Keratinocyte (primary cell): ENCODE results near the gene PYGM. TPM values are rescaled to one million over a fixed set of nuclear protein-coding genes. Genes with fewer than 3 reads are reported as not detected.

ENCODE experiments used
- DNase-seq: peaks from one replicate; pipeline ENCODE4 v3.0.0-alpha.2; 2011; ENCODE audit warnings: low read depth, missing footprints, low spot score
- FAIRE-seq: peaks from 2 replicates; lab custom pipeline; 2011; peaks lifted over from hg19 to GRCh38; lab: Jason Lieb, UNC
- H2AFZ ChIP-seq: 2 replicates; pipeline ENCODE4 v1.6.0; 2012; ENCODE audit warnings: low read length, control low read depth, inconsistent platforms; ENCODE audit not compliant: control insufficient read depth
- H3K27ac ChIP-seq: 2 replicates; pipeline ENCODE4 v1.5.1; 2011; ENCODE audit warnings: low read length; ENCODE audit not compliant: control insufficient read depth, insufficient read depth
- H3K27me3 ChIP-seq: 3 replicates; pipeline ENCODE4 v1.6.0; 2011; ENCODE audit warnings: low read length; ENCODE audit not compliant: control insufficient read depth, insufficient read depth; ENCODE audit errors: extremely low read depth
- H3K36me3 ChIP-seq, 2 experiments: 2 replicates in 1 of 2; 3 replicates in 1 of 2; pipeline ENCODE4 v1.5.1; 2011; ENCODE audit warnings: low read length in 2 of 2, mild to moderate bottlenecking in 1 of 2; ENCODE audit not compliant: control insufficient read depth in 2 of 2, insufficient read depth in 2 of 2; ENCODE audit errors: extremely low read depth in 1 of 2
- H3K4me1 ChIP-seq: 3 replicates; pipeline ENCODE4 v1.5.1; 2011; ENCODE audit warnings: low read length; ENCODE audit not compliant: control insufficient read depth, insufficient read depth; ENCODE audit errors: extremely low read depth
- H3K4me2 ChIP-seq: 3 replicates; pipeline ENCODE4 v1.6.0; 2011; ENCODE audit warnings: low read depth, low read length; ENCODE audit not compliant: control insufficient read depth, insufficient read depth; ENCODE audit errors: extremely low read depth
- H3K4me3 ChIP-seq, 3 experiments: fragments of 200-600 bp in 1 of 3; sonication (generic) in 1 of 3; 2 replicates in 2 of 3; 3 replicates in 1 of 3; pipeline ENCODE4 v1.5.1; 2011 to 2016; ENCODE audit warnings: low read length in 3 of 3, mild to moderate bottlenecking in 3 of 3, control low read depth in 2 of 3, inconsistent platforms in 1 of 3, low read depth in 1 of 3, mixed read lengths in 1 of 3, mixed run types in 1 of 3, moderate library complexity in 1 of 3; ENCODE audit not compliant: control insufficient read depth in 2 of 3, insufficient read depth in 2 of 3; ENCODE audit errors: extremely low read depth in 1 of 3
- H3K79me2 ChIP-seq: 2 replicates; pipeline ENCODE4 v1.6.0; 2012; ENCODE audit warnings: low read length; ENCODE audit not compliant: control insufficient read depth, insufficient read depth
- H3K9ac ChIP-seq: 3 replicates; pipeline ENCODE4 v1.6.0; 2011; ENCODE audit warnings: low read length; ENCODE audit not compliant: control insufficient read depth, insufficient read depth; ENCODE audit errors: extremely low read depth
- H3K9me1 ChIP-seq: 3 replicates; pipeline ENCODE4 v1.6.0; 2011; ENCODE audit warnings: low read length; ENCODE audit not compliant: control insufficient read depth, insufficient read depth; ENCODE audit errors: extremely low read depth
- H3K9me3 ChIP-seq: 2 replicates; pipeline ENCODE4 v1.5.1; 2012; ENCODE audit warnings: low read depth, low read length; ENCODE audit not compliant: control insufficient read depth
- H4K20me1 ChIP-seq: 3 replicates; pipeline ENCODE4 v1.6.0; 2011; ENCODE audit warnings: low read length; ENCODE audit not compliant: control insufficient read depth, insufficient read depth; ENCODE audit errors: extremely low read depth
- EZH2 ChIP-seq: IDR thresholded peaks from one replicate; pipeline ENCODE4 v1.6.1; 2012; ENCODE audit warnings: inconsistent platforms, mild to moderate bottlenecking, low read length, moderate library complexity
- dilution Hi-C: fragments of 300-500 bp; cut with MboI; formaldehyde crosslinking; loops from one replicate; pipeline ENCODE4 v1.7.0; 2020; ENCODE audit warnings: low sequenced_read_pairs; ENCODE audit not compliant: extremely low pct_ligation_motif_present
- polyA plus RNA-seq, 5 experiments: library from polyadenylated mRNA; depleted of rRNA in 3 of 5; stranded (reverse) in 3 of 5; stranded (forward) in 1 of 5; unstranded in 1 of 5; fragments of >200 nt; gene quantifications; 1 replicate in 1 of 5; 2 replicates in 3 of 5; 3 replicates in 1 of 5; pipeline versions ENCODE4 v1.2.1 to v1.2.3, GENCODE V29; 2011 to 2012; ENCODE audit warnings: missing spikeins in 2 of 5, low read depth in 1 of 5, low replicate concordance in 1 of 5
- TF ChIP-seq, protein P1 (sequence below), 3 experiments: IDR thresholded peaks in 1 of 3; conservative IDR thresholded peaks in 1 of 3; optimal IDR thresholded peaks in 1 of 3; 2 replicates in 2 of 3; 3 replicates in 1 of 3; pipeline versions ENCODE3 to v1.5.1; 2011; ENCODE audit warnings: low read length in 3 of 3, mild to moderate bottlenecking in 3 of 3, moderate library complexity in 2 of 3, control low read depth in 1 of 3, inconsistent platforms in 1 of 3; ENCODE audit not compliant: insufficient read depth in 2 of 3; ENCODE audit errors: extremely low read depth in 1 of 3

The PYGM gene
- polyA plus RNA-seq, 1 donor (not counting 4 experiments of a cell fraction or from before 2014, with no cell fraction given): 0.05 TPM

DNA sequence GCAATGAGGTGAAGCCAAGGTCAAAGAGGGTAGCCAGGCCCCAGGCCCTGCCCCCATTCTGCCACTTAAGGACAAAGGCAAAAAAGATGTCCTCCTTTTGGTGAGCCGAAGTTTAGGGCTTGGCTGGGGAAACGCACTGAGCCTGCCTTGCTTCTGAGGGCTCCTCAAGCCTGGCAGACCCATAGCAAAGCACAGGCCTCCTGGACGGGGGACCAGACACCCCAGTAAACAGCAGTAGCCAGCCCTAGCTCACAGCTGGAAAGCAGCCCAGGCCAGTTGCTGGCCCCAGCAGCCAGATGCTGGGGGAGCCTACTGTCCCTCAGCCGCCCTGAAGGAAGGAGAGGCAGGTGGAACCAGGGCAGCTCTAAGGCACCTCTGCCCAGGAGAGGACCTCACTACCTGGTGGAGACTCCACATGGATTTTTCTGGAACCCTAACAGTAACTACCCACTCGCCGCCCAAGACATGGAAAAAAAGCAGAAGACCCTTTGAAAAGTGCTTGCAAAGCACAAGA lies 3.8 kb upstream of the PYGM start:
- peaks cover 34 to 57% of the 10 kb centered on the region in 2 experiments for H3K36me3 ChIP-seq
- TF ChIP-seq, protein P1, sequence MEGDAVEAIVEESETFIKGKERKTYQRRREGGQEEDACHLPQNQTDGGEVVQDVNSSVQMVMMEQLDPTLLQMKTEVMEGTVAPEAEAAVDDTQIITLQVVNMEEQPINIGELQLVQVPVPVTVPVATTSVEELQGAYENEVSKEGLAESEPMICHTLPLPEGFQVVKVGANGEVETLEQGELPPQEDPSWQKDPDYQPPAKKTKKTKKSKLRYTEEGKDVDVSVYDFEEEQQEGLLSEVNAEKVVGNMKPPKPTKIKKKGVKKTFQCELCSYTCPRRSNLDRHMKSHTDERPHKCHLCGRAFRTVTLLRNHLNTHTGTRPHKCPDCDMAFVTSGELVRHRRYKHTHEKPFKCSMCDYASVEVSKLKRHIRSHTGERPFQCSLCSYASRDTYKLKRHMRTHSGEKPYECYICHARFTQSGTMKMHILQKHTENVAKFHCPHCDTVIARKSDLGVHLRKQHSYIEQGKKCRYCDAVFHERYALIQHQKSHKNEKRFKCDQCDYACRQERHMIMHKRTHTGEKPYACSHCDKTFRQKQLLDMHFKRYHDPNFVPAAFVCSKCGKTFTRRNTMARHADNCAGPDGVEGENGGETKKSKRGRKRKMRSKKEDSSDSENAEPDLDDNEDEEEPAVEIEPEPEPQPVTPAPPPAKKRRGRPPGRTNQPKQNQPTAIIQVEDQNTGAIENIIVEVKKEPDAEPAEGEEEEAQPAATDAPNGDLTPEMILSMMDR (optimal IDR thresholded peaks at IDR 0.05 in 1 of 3, IDR thresholded peaks at IDR 0.05 in 1 of 3, conservative IDR thresholded peaks at IDR 0.05 in 1 of 3; ENCODE audit: extremely low read depth in 1 of 3, insufficient read depth in 2 of 3, low read length in 3 of 3): no peak
- TF ChIP-seq EZH2: no peak

DNA sequence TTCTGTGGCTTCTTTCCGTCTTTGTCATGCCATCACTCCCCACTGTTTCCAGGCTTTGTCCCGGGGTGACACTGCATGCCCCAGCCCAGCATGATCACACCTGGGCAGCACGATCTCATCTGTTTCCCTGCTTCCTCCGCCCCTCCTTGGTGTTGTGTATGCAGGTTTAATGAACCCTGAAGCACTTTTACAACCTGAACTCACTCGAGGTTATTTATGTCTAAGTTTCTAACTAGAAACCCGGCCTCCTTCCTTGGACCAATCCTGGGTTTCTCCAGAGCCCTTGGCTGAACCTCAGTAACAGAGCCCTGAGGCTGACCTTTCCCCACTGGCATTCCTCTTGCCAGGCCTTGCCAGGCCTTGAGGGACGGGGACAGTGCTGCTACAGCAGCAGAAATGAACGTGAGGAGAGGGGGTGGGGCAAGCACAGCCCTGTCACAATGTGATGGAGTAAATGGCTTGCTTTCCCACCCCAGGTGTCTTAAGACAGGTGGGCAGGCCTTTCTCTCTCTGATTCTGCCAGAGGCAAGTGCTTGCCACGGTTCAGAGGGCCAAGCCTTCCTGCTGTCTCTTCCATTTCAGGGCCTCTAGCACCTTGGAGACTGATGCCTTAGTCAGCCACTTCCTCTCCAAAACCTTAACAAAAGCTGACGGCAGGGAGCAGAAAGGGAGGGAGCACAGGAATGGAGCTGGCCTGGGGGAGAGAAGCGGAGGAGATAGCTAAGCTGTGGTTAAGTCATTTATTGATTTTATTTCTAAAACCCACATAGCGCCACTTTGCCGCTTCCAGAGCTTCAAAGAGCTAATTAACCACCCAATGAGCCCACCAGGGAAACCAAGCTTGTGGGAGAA lies 3.1 kb upstream of the PYGM start:
- H3K4me2 ChIP-seq: peak overlapping the region; percentile 25
- FAIRE-seq (peak; percentile 66), DNase-seq (no peak)
- TF ChIP-seq EZH2: no peak
- TF ChIP-seq, protein P1 (optimal IDR thresholded peaks at IDR 0.05 in 1 of 3, IDR thresholded peaks at IDR 0.05 in 1 of 3, conservative IDR thresholded peaks at IDR 0.05 in 1 of 3; ENCODE audit: extremely low read depth in 1 of 3, insufficient read depth in 2 of 3, low read length in 3 of 3): no peak
- peaks cover 3% of the 10 kb centered on the region for H3K9me1 ChIP-seq
- no peaks in the 10 kb centered on the region for H3K27me3 ChIP-seq
- H3K9me3 ChIP-seq: no peaks in the 10 kb centered on the region
- no peak overlapping the region for H3K4me3 ChIP-seq
- peaks cover 14% of the 10 kb centered on the region for H3K79me2 ChIP-seq
- peak overlapping the region; percentile 24 for H3K9ac ChIP-seq
- peak overlapping the region; percentile 40 for H3K27ac ChIP-seq
- H2AFZ ChIP-seq: no peak overlapping the region
- peaks cover 24% of the 10 kb centered on the region for H3K4me1 ChIP-seq
- peaks cover 27 to 51% of the 10 kb centered on the region in 2 experiments for H3K36me3 ChIP-seq
- dilution Hi-C loops: no loop called here
- peaks cover 22% of the 10 kb centered on the region for H4K20me1 ChIP-seq

More for the DNA sequence above, 3.8 kb upstream of the PYGM start:
- dilution Hi-C loops: no loop called here
- DNase-seq: no peak
- peaks cover 24% of the 10 kb centered on the region for H3K4me1 ChIP-seq
- no peak overlapping the region for H3K4me3 ChIP-seq
- no peak overlapping the region for H3K9ac ChIP-seq
- H4K20me1 ChIP-seq: peaks cover 22% of the 10 kb centered on the region
- no peaks in the 10 kb centered on the region for H3K27me3 ChIP-seq
- peaks cover 3% of the 10 kb centered on the region for H3K9me1 ChIP-seq
- no peak for FAIRE-seq
- no peaks in the 10 kb centered on the region for H3K9me3 ChIP-seq
- H3K4me2 ChIP-seq: peak overlapping the region; percentile 25
- H3K27ac ChIP-seq: peak overlapping the region; percentile 40
- H3K79me2 ChIP-seq: peaks cover 17% of the 10 kb centered on the region
- H2AFZ ChIP-seq: no peak overlapping the region
